ENCODE data around the gene GALNT6.

GALNT6 gene

DNA sequence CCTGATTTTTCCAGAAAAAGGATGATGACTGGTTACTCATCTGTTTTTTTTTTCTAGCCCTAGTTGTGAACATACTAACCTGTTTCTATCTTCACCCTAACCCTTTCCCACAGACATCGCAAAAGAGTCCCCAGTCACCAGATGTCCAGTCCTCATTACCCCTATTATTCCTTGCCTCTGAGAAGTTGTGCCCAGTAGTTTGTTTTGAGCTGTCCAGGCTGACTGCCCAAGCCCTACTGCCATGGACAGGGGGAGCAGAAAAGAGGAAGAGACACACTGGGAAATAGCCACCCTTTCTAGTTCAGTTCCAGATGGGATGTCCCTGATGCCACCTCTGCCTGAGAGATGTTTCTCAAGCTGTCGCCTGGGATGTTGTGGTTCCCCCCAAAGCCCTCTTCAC is 30.9 kb downstream of the GALNT6 start:
- TF ChIP-seq, protein P1, sequence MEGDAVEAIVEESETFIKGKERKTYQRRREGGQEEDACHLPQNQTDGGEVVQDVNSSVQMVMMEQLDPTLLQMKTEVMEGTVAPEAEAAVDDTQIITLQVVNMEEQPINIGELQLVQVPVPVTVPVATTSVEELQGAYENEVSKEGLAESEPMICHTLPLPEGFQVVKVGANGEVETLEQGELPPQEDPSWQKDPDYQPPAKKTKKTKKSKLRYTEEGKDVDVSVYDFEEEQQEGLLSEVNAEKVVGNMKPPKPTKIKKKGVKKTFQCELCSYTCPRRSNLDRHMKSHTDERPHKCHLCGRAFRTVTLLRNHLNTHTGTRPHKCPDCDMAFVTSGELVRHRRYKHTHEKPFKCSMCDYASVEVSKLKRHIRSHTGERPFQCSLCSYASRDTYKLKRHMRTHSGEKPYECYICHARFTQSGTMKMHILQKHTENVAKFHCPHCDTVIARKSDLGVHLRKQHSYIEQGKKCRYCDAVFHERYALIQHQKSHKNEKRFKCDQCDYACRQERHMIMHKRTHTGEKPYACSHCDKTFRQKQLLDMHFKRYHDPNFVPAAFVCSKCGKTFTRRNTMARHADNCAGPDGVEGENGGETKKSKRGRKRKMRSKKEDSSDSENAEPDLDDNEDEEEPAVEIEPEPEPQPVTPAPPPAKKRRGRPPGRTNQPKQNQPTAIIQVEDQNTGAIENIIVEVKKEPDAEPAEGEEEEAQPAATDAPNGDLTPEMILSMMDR (conservative IDR thresholded peaks at IDR 0.05; ENCODE audit: control insufficient read depth, insufficient read depth, low read depth, low read length), result no peak
- H3K4me3 ChIP-seq (ENCODE audit: control insufficient read depth, low read depth, low read length), result no peak overlapping the region
- DNase-seq (ENCODE audit: low read depth), result no peak

DNA sequence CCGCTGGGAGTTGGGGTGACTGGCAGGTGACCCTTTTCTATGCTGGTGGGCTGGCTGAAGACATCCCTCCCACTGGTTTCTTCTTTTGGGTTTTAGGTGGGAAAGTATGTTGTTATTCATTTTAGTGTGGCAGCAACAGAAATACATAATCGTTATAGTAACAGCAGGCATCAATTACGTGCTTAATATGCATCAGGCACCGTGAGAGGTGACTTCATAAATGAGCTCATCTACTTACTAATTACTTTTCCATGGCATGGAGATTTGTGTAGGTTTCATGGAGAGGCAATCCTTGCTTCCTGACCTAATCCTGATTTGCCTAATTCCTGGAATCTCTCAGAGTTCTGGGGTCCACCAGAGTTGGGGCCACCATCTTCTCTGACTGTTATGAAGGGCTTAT is 31.4 kb downstream of the GALNT6 start:
- TF ChIP-seq, protein P1 (conservative IDR thresholded peaks at IDR 0.05; ENCODE audit: control insufficient read depth, insufficient read depth, low read depth, low read length), result no peak
- DNase-seq (ENCODE audit: low read depth), result no peak

DNA sequence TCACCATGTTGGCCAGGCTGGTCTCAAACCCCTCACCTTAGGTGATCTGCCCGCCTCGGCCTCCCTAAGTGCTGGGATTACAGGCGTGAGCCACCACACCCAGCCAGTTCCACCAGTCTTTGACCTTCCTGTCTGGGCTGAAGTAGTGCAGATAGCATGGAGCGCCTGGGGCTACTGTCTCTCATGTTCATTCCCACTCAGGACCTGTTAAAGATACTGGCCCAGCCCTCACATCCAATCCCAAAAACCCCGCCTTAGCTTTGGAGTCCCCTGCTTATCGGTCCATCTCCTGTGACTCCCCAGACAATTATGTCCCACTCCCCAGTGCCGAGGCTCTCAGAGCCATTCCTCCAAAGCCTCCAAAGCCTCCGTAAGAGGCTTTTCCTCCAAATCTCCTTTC is 32.7 kb downstream of the GALNT6 start:
- no peak for DNase-seq (ENCODE audit: low read depth)
- H3K4me3 ChIP-seq (ENCODE audit: control insufficient read depth, low read depth, low read length), result no peak overlapping the region
- TF ChIP-seq, protein P1 (conservative IDR thresholded peaks at IDR 0.05; ENCODE audit: control insufficient read depth, insufficient read depth, low read depth, low read length), result no peak

More for the DNA sequence above, 31.4 kb downstream of the GALNT6 start:
- H3K4me3 ChIP-seq (ENCODE audit: control insufficient read depth, low read depth, low read length), result no peak overlapping the region

DNA sequence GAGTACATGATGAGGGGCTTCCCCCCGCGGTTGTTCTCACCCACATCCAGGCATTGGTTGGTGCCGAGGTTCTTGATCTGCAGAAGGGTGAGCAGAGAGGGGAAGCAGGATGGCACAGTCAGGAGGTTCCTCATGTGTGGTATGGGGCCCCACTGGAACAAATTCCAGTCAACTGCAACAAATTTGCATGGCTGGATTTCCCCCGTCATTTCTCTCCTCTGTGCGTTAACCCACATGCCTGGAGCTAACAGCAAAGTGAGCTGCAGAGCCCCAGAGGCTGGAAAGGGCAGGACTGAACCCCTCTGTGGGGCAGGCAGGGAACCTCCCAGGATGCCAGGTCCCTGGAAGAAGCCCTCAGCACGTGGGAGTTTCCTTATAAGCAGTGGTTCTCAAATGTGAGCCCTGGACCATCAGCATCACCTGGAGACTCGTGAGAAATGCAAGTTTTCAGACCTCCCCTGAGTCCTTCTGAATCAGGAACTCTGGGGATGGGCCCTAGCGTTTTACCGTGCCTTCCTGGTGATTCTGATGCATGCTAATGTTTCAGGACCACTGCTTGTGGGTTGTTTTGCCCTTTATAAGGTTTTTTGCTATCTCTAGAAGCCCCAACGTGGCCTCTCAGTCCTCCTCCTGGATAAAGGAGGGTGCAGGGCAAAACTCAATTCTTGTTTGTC is 33.7 kb downstream of the GALNT6 start:
- H3K4me3 ChIP-seq (ENCODE audit: control insufficient read depth, low read depth, low read length), result no peak overlapping the region
- TF ChIP-seq, protein P1 (conservative IDR thresholded peaks at IDR 0.05; ENCODE audit: control insufficient read depth, insufficient read depth, low read depth, low read length), result no peak
- no peak for DNase-seq (ENCODE audit: low read depth)

DNA sequence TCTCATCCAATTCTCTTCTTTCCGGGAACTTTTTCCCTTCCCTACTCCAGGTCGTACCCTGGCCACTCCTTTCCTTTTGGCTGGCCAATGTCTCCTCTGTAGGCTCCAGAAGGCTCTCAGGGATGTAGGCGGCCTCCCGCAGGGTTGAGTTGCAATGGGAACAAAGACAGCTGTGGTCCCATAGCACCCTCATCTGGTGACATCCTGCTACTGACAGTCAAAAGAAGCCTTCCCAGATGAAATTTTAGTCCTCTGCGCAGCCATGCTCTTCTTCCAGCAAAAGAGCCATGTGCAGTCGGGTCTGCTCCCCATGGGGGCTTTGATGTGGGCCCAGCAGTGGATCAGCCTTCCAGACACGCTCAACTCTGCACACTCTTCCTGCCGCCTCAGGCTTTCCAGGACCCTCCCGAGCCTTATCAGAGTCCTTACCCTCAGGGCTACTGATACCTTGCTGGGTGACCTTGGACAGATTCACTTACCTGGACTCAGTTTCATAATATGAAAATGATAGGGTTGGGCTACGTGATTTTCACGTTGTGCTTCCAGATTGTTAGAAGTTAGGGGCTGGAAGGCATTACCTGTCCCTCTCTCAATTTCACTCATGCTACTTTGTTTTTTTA is 39.2 kb downstream of the GALNT6 start:
- TF ChIP-seq, protein P1 (conservative IDR thresholded peaks at IDR 0.05; ENCODE audit: control insufficient read depth, insufficient read depth, low read depth, low read length), result peak; percentile 83
- H3K4me3 ChIP-seq (ENCODE audit: control insufficient read depth, low read depth, low read length), result no peak overlapping the region
- peak; percentile 69 for DNase-seq (ENCODE audit: low read depth)

DNA sequence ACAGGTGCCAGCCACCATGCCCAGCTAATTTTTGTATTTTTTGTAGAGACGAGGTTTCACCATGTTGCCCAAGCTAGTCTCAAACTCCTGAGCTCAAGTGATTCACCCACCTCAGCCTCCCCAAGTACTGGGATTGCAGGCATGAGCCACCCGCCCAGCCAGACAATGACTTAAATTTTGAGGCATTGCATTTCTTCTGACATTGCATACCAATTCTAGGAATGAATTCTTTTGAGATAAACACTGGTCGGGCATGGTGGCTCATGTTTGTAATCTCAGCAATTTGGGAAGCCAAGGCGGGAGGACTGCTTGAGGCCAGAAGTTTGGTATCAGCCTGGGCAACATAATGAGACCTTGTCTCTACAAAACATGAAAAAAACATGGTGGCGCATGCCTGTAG is 42.2 kb downstream of the GALNT6 start:
- H3K4me3 ChIP-seq (ENCODE audit: control insufficient read depth, low read depth, low read length), result no peak overlapping the region
- no peak for DNase-seq (ENCODE audit: low read depth)
- TF ChIP-seq, protein P1 (conservative IDR thresholded peaks at IDR 0.05; ENCODE audit: control insufficient read depth, insufficient read depth, low read depth, low read length), result no peak
